DOHH2 (cell line): ENCODE results near the gene VPS9D1.

ENCODE experiments used
- EZH2phosphoT487 ChIP-seq: fragments of 200-600 bp; sonication (generic); IDR thresholded peaks from 2 replicates; pipeline ENCODE4 v1.6.1; 2017; ENCODE audit warnings: borderline replicate concordance, mild to moderate bottlenecking, antibody characterized with exemption, low read length, moderate library complexity, mixed read lengths
- TF ChIP-seq, protein P1 (sequence below): fragments of 200-600 bp; sonication (generic); IDR thresholded peaks from one replicate; pipeline ENCODE4 v1.5.1; 2014; ENCODE audit warnings: antibody characterized with exemption, mild to moderate bottlenecking, low read depth, low read length; ENCODE audit not compliant: poor library complexity, severe bottlenecking

GRCh38 chr16:89738538-89739317, 18.0 kb upstream of the VPS9D1 start:
- TF ChIP-seq, protein P1, sequence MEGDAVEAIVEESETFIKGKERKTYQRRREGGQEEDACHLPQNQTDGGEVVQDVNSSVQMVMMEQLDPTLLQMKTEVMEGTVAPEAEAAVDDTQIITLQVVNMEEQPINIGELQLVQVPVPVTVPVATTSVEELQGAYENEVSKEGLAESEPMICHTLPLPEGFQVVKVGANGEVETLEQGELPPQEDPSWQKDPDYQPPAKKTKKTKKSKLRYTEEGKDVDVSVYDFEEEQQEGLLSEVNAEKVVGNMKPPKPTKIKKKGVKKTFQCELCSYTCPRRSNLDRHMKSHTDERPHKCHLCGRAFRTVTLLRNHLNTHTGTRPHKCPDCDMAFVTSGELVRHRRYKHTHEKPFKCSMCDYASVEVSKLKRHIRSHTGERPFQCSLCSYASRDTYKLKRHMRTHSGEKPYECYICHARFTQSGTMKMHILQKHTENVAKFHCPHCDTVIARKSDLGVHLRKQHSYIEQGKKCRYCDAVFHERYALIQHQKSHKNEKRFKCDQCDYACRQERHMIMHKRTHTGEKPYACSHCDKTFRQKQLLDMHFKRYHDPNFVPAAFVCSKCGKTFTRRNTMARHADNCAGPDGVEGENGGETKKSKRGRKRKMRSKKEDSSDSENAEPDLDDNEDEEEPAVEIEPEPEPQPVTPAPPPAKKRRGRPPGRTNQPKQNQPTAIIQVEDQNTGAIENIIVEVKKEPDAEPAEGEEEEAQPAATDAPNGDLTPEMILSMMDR: no peak
- no peak for TF ChIP-seq EZH2phosphoT487
